ENCODE results near the gene SLC49A3.

DNA sequence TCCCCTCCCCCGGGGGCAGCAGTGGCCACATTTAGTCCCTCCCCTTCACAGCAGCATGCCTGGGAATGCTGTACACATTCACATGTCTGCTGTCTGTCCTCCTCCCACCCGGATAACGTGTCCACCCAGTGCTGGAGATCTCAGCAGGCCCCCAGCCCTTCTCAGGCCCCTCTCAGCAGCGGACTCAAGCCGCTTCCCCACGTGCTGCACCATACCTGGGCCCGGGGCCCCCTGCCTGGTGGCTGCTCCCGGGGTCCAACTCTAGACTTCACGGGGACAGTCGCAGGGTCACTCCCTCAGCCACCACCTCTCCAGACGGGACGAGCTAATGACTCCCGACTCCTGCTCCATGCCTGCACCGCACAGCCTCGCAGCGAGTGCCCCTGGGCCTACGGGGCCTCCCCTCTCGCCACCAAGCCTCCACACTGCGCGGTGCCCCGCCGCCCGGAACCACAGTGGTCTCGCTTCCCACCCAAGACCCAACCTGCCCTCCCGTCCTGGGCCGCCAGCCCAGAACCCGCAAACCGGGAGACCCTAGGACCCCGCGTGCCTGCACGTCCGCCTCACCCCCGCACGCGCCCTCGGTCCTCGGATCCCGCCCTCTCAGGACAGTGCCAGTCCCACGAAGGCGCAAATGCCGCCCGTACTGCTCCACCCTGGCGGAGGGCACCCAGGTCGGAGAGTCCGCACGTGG, 15.4 kb upstream of the SLC49A3 start:
- no peak for TF ChIP-seq CTCF (optimal IDR thresholded peaks at IDR 0.05 in 1 of 3, IDR thresholded peaks at IDR 0.05 in 1 of 3, conservative IDR thresholded peaks at IDR 0.05 in 1 of 3; ENCODE audit: extremely low read depth in 1 of 3, insufficient read depth in 2 of 3, low read length in 3 of 3)
- no peak for TF ChIP-seq EZH2 (IDR thresholded peaks at IDR 0.05; ENCODE audit: low read length)
